ENCODE results near the gene STAT1. TPM values are rescaled to one million over a fixed set of nuclear protein-coding genes. Genes with fewer than 3 reads are reported as not detected.

Gene STAT1
- total and polyA plus RNA-seq, 4 donors, result 21.6 to 80.1 (median 74.1) TPM

- Histone ChIP-seq H3K27me3 (ENCODE audit: control insufficient read depth in 3 of 3, insufficient read depth in 3 of 3, low read length in 2 of 3) (no peaks in the 10 kb centered on the region), H3K9ac (ENCODE audit: insufficient read depth in 1 of 2, low read length in 2 of 2) (no peak overlapping the region), H3K36me3 (ENCODE audit: control insufficient read depth in 4 of 4, insufficient read depth in 4 of 4, low read length in 4 of 4) (no peaks in the 10 kb centered on the region), H3K4me1 (ENCODE audit: control insufficient read depth in 5 of 5, insufficient read depth in 5 of 5, low read length in 5 of 5) (peaks cover 0 to 8% (median 6%) of the 10 kb centered on the region in 5 donors), H3K27ac (ENCODE audit: low read depth in 1 of 2, low read length in 1 of 2) (no peak overlapping the region), H3K9me3 (ENCODE audit: control insufficient read depth in 4 of 4, insufficient read depth in 3 of 4, low read length in 3 of 4) (no peaks in the 10 kb centered on the region), H3K4me3 (no peak overlapping the region)
- ATAC-seq (ENCODE audit: insufficient read depth, low FRiP score), result no peak
- DNase-seq, result peak in 2 of 3 donors; percentile 38 to 50
- TF ChIP-seq CTCF (IDR thresholded peaks at IDR 0.05; ENCODE audit: control extremely low read depth, extremely low read depth), result no peak
- 59 to 73% methylated on average over 7 of the region's 7 CpGs for WGBS, 2 donors
Measured at GRCh38 chr2:191023235-191023679, 9.3 kb upstream of the STAT1 start.

- DNase-seq (peak in 2 of 3 donors; percentile 33 to 53), ATAC-seq (ENCODE audit: insufficient read depth, low FRiP score) (peak; percentile 51)
- peaks cover 0 to 8% (median 6%) of the 10 kb centered on the region in 5 donors for H3K4me1 ChIP-seq (ENCODE audit: control insufficient read depth in 5 of 5, insufficient read depth in 5 of 5, low read length in 5 of 5)
- H3K9me3 ChIP-seq (ENCODE audit: control insufficient read depth in 4 of 4, insufficient read depth in 3 of 4, low read length in 3 of 4), result no peaks in the 10 kb centered on the region
- H3K9ac ChIP-seq (ENCODE audit: insufficient read depth in 1 of 2, low read length in 2 of 2), result peak overlapping the region; percentile 37 to 98
- no peak for TF ChIP-seq CTCF (IDR thresholded peaks at IDR 0.05; ENCODE audit: control extremely low read depth, extremely low read depth)
- H3K27ac ChIP-seq (ENCODE audit: low read depth in 1 of 2, low read length in 1 of 2), result peak overlapping the region; percentile 94 to 98
- H3K4me3 ChIP-seq, result peak overlapping the region; percentile 80
- H3K36me3 ChIP-seq (ENCODE audit: control insufficient read depth in 4 of 4, insufficient read depth in 4 of 4, low read length in 4 of 4), result no peaks in the 10 kb centered on the region
- 6 to 11% methylated on average over 14 of the region's 14 CpGs for WGBS, 2 donors
- H3K27me3 ChIP-seq (ENCODE audit: control insufficient read depth in 3 of 3, insufficient read depth in 3 of 3, low read length in 2 of 3), result no peaks in the 10 kb centered on the region
Measured at GRCh38 chr2:191020742-191021381, 6.9 kb upstream of the STAT1 start.

- peak; percentile 97 to 99 (median 98) for DNase-seq
- Histone ChIP-seq H3K9me3 (ENCODE audit: control insufficient read depth in 4 of 4, insufficient read depth in 3 of 4, low read length in 3 of 4) (no peaks in the 10 kb centered on the region), H3K9ac (ENCODE audit: insufficient read depth in 1 of 2, low read length in 2 of 2) (peak overlapping the region; percentile 37 to 98), H3K36me3 (ENCODE audit: control insufficient read depth in 4 of 4, insufficient read depth in 4 of 4, low read length in 4 of 4) (no peaks in the 10 kb centered on the region), H3K4me1 (ENCODE audit: control insufficient read depth in 5 of 5, insufficient read depth in 5 of 5, low read length in 5 of 5) (peaks cover 0 to 8% (median 6%) of the 10 kb centered on the region in 5 donors), H3K27me3 (ENCODE audit: control insufficient read depth in 3 of 3, insufficient read depth in 3 of 3, low read length in 2 of 3) (no peaks in the 10 kb centered on the region), H3K4me3 (peak overlapping the region; percentile 80), H3K27ac (ENCODE audit: low read depth in 1 of 2, low read length in 1 of 2) (peak overlapping the region; percentile 94 to 98)
- ATAC-seq (ENCODE audit: insufficient read depth, low FRiP score), result peak; percentile 94
- TF ChIP-seq CTCF (IDR thresholded peaks at IDR 0.05; ENCODE audit: control extremely low read depth, extremely low read depth), result no peak
- WGBS, 2 donors, result 1% methylated on average over 57 to 59 of the region's 59 CpGs
Measured at GRCh38 chr2:191020221-191020741, 6.3 kb upstream of the STAT1 start.

All from lung (tissue), 12 donors.